HG03575 (cell line): ENCODE measurements around the gene A2ML1.
"Not testable (repeated sequence)": the region's sequence is repeated elsewhere in the genome, so short reads cannot be mapped to it uniquely, and the experiment has no call there.

Source experiments
- ATAC-seq: cut with Tn5 transposase; IDR thresholded peaks from one replicate; pipeline ENCODE4 v1.9.1; 2021; ENCODE audit not compliant: unreplicated experiment, insufficient number of reproducible peaks, low FRiP score; ENCODE audit errors: extremely low read depth

The A2ML1 gene

DNA sequence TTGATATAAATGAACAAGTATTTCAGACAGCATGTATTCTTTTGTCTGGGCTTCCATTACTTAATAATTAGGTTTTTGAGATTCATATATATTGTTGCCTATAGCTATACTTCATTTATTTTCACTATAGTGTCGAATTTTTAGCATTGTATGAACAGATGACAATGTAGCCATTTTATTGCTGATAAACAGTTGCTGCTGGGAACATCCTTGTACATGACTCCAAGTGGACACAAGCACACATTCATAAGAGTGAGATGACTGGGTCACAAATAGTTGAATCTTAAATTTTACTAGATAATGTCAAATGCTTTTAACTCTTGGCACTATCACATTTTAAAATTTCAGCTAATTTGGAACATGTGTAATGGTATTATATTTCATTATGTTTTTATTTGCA lies 72.6 kb downstream of the A2ML1 start:
- ATAC-seq, result no peak

DNA sequence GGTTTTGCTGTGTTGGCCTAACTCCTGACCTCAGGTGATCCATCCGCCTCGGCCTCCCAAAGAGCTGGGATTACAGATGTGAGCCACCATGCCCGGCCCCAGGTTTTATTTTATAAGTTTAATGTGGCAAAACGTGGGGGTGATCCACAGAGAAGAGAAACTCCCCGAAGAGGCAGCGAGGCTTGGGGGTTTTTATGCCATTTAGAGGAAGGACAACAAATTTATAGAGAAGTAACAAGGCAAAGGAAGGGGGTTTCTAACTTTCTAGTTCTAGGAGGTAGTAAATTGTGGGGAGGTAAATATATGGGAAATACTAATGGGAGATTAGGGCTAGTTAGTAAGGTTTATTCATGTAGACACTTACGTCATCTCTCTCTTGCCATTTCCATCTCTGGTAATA lies 74.7 kb downstream of the A2ML1 start:
- no peak for ATAC-seq

DNA sequence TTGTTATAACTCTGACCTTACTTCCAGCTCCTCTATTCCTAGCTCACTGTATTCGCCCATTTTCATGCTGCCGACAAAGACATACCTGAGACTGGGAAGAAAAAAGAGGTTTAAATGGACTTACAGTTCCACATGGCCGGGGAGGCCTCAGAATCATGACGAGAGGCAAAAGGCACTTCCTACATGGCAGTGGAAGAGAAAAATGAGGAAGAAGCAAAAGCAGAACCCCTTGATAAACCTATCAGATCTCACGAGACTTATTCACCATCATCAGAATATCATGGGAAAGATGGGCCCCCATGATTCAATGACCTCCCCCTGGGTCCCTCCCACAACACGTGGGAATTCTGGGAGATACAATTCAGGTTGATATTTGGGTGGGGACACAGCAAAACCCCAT lies 77.4 kb downstream of the A2ML1 start:
- no peak for ATAC-seq

DNA sequence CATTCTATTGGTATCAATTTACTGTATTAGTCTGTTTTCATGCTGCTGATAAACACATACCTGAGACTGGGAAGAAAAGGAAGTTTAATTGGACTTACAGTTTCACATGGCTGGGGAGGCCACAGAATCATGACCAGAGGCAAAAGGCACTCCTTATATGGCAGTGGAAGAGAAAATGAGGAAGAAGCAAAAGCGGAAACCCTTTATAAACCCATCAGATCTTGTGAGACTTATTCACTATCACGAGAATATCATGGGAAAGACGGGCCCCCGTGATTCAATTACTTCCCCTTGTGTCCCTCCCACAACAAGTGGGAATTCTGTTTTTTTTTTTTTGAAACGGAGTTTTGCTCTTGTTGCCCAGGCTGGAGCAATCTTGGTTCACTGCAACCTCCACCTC lies 80.3 kb downstream of the A2ML1 start:
- not testable (repeated sequence) for ATAC-seq

DNA sequence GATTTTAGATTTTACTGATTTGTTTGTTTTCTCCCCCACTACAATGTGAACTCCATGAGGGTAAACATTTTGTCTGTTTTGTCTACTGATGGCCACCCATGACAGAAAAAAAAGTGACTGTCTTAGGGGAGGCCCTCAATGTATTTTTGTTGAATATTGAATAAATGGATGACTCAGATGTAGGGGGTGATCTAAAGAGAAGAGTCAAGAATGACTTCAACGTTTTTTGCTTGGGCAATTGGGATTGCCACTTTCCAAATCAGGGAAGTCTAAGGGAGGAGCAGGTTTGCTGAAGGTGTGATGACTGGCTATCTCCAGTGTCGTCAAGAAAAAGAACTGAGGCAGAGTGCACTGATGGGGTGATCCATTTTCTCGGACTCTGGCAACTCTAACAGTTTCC lies 81.2 kb downstream of the A2ML1 start:
- no peak for ATAC-seq

DNA sequence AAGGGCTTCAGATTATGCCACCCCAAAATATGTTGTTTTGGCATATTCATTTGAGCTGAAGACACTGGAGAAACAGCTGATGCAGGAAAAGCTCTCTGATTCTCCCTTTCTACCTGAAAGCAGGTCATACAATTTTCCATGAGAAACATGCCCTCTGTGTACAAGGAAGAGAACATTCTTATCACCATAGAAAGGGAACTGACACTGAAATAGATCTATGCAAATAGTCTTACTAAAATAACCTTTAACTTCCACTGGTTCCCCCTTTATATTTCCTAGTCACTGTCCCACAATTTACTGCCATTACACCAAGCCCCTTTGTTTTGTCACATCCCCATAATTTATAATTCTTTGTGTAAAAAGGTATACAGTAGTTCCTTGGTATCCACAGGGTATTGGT lies 82.2 kb downstream of the A2ML1 start:
- no peak for ATAC-seq

DNA sequence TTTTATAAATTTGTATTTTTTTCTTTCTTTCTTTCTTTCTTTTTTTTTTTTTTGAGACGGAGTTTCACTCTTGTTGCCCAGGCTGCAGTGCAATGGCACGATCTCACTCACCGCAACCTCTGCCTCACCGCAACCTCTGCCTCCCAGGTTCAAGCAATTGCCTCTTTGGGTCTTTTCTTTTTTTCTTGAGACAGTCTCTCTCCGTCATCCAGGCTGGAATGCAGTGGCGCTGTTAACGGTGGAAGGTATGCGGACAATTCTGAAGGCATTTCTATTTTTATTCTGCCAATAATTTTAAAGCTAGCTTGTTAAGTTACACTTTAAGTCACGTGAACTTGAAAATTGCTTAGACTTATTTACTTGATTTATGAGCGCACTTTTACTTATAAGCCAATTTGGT lies 83.1 kb downstream of the A2ML1 start:
- ATAC-seq, result no peak

DNA sequence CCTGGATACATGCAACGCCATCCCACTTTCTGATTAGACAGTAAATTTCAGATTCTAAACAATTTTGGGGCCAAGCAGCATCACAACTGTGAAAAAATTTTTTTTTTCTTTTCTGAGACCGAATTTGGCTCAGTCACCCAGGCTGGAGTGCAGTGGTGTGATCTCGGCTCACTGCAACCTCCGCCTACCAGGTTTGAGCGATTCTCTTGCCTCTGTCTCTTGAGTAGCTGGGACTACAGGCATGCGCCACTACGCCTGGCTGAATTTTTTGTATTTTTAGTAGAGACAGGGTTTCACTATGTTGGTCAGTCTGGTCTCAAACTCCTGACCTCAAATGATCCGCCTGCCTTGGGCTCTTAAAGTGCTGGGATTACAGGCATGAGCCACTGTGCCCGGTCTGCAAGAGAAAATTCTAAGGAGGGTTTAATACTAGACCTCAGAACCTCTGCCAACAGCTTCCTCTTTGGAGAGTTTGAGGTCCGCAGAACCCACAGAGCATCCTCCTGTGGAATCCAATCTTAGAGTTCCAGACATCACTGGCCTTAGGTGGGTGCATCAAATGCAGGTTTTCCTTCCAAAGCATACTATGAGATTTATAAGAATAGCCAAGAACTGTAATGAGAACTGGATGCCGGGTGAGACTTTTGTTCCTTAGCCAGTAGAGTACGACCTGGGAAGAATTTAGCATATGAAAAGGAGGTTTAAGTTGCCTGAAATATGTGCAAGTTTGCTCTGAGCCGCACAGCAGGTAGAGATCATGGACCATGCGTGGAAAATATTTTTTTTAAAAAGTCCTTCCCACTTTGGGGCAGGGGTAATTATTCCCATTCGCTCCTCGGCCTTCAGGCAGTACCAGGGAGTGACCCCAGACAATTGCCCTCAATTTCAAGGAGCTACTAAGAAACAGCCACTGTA lies 84.1 kb downstream of the A2ML1 start:
- no peak for ATAC-seq

DNA sequence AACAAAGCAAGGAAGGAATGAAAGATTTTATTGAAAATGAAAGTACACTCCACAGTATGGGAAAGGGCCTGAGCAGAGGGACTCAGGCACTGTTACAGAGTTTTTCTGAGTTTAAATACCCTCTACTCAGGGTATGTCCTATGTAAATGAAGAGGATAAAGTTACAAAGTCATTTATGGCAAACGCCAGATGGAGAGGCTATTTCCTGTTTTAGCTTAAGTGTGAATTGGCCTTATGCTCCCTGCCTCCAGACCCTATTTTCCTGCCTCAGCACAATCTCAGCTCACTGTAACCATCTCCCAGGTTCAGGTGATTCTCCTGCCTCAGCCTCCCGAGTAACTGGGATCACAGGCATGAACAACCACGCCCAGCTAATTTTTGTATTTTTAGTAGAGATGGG lies 85.1 kb downstream of the A2ML1 start:
- ATAC-seq, result no peak

DNA sequence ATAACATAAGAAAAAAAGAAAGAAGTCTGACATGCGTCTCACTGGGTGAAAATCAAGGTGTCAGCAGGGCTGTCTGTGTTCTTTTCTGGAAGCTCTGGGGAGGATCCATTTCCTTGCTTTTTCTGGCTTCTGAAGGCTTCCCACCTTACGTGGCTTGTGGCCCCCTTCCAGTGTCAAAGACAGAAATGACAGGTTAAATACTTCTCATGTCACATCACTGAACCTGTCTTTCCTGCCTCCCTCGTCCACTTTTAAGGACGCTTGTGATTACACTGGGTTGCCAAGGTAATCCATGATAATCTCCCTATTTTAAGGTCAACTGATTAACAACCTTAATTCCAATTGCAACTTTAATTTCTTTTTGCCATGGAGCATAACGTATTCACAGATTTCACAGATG lies 87.3 kb downstream of the A2ML1 start:
- no peak for ATAC-seq

DNA sequence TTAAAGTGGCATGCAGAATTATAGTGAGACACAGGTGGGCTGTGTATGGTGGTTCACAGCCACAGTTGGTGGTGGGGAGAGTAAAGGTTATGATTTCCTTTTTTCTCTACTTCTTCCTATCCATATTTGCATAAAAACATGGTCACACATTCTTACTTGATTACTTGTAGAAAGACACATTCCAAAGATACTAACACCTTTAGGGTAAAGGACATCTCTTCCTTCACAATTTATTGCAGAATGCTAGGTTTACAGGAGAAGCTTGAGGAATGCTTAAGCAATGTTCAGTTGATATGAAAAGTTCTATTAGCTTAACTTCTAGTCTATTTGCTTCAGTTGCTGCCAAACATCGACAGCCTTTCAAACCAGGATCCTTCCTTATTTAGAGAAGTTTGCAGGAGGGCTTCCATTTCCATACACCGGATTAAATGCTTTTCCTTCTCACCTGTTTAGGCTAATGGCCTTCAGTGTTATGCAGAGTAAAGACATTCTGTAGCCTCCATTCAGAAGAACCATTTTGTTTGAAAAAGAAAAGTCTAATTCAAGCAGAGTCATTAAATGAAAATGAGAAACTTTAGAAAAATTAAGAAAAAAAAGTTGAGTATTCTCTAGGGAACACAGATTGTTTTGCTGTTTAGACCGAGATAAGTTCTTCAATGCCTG lies 89.3 kb downstream of the A2ML1 start:
- ATAC-seq, result no peak

DNA sequence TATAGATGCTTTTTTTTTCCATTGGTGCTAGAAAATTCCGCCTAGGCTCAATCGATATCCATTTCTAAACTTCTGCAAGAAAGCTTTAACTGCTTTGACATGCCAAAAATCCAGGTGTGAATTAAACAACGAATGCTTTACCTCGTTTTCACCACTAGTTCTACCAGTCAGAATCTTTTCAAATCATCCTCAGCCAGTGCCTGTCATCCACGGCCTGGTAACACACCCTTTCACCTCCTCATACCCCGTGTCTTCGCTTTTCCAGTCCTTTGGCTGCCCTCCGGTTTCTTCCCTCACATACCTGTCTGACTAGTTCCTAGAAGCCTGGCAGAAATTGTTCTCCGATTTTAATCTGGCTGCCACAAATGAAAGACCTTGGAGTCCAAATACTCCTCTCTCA lies 90.5 kb downstream of the A2ML1 start:
- ATAC-seq, result no peak

DNA sequence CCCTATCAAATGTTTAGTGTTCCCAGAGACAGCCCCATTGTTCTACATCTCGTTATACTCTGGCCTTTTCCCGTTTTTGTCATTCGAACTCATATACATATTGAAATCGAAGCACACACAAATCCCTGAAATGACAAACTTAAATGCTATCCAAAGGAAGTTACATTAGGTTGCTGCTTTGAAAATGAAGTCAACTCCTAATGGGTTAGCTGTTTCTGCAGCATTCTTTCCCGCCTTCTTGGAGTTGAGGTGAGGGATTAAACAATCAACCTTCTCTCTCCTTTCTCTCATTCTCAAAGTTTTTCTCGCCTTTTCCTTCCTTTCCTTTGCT lies 91.2 kb downstream of the A2ML1 start:
- ATAC-seq, result no peak

DNA sequence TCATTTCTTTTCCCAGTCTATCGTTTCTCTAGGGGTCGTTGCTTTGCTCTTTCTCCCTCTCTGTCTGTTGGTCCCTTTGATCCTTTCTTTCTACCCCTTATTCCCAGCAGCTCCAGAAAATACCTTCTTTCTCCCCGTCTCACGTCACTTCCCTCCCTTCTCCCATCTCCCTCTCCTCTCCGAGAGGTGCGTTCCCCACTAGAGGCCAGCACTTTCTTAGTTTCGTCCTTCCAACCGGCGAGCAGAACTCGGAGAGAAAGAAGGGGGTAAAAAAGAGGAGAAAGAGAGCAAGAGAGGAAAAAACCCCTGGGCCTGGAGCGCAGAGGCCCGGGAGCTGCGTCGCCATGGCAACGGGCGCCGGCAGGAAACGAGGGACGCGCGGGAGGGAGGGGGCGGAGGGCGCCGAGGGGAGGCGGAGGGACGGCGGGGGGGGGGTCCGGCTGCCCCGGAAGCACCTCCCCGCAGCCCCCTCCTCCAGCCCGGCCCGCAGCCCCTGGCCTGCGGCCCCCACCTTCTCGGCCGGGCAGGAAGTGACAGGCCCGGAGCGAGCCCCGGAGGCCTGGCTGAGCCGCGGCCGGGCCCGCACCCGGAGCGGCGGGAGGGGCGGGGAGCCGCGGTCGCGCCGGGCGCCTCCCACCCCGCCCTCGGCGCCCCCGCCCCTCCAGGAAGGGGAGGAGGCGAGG lies 91.8 kb downstream of the A2ML1 start, which contains the start of gene PHC1:
PHC1 (plus strand) TSS at position 477 of the 683 bp plus-strand sequence. CDS start 3,169 bp downstream, outside the sequence.
- ATAC-seq, result not testable (repeated sequence)

DNA sequence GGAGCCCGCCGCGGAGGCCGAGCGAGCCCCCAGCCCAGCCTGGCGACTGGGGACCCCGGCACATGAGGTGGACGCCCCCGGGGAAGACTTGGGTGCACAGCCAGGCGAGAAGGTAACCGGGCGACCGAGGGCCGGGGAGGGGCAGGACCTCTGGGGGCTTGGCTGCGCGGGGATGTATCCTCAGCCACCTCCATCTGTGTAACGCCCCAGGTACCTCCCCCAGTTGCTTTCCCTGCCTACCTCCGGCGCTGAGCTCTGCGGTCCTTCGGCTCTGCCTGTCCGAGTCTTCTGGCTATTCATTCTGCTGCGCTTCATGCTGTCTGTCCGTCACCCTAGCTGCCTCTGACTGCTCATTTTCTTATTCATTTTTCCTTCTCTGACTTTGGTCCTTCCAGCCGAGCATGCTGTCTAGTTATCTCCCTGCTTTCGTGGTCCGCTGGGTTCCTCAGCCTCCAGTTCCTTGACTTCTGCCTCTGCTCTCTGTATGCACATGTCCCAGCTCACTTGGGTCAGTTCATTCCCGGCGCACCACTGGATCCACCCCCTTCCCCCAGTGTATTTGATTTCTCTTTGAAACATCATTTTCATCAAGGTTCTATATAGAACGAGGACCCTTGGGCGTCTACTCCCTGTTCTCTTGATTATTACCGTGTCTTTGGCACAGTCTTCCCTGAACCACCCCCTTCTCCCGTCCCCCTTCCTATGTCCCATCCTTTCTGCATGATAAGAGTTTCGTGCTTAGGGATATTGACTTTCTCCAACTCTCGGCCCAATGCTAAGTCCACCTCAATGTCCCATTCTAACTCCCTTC lies 92.5 kb downstream of the A2ML1 start:
- ATAC-seq, result no peak

DNA sequence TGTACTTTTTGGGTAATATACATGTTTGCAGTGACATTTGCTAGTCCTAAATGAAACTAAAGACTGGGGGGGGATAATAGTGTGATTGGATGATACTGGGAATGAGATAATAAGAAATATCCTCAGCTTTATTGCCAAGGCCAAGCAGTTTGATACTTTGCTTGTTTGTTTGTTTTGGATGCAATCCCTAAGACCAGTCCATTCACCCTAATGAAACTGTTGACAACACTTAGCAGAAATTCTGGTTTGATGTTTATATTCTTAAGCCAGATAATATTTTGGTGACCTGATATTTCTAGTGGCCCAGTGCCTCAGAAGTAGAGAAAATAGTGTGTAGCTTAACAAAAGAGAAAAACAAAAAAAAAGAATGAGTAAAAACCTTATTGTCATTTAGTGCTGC lies 93.7 kb downstream of the A2ML1 start:
- no peak for ATAC-seq

DNA sequence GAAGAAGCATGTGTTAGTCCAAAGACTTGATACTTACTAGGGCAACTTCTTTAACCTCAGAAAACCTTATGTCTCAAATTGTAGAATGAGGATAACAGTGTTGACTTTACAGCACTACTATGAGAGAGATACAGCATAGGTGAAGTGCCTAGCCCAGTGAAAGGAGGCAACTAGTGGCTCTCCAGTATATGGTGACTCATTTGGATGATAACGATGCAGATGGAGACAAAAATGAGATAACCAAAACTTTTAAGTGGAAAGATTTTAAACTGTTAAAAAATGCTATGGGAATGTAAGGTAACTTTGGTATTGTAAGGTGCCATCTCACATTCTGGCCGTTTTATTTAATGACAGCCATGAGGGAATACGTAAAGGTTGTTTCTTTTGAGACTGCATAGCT lies 94.6 kb downstream of the A2ML1 start:
- ATAC-seq, result no peak

DNA sequence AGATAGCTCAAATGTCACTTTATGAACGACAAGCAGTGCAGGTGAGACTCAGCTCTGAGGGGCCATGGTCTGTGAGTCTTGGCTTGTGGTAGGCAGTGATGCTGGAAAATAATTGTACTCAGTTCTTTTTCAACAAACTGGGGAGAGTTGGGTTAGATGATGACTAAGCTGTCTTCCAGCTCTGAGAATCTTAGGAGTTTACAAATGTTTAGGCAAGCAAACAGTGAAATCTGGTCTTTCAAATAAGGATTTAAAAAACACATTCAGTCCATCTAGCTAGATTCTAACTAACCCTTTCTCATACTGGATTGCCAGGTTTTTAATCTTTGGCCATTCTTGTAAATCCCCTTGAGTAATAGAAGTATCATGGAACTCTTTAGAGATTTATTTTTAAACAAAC lies 95.3 kb downstream of the A2ML1 start:
- ATAC-seq, result no peak

DNA sequence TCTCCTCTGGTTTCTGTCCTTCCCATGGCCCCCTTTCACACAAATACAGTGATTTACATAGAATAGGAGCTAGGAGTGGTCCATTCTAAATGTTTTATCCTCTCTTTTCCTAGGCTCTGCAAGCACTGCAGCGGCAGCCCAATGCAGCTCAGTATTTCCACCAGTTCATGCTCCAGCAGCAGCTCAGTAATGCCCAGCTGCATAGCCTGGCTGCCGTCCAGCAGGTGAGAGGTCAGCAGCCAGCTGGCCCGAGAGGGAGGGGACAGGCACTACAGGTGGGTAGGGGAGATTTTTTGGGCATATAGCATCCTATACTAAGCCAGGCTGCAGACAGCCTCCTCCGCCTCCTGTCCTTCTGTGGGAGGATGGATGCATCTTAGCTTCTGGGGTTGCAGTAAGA lies 97.2 kb downstream of the A2ML1 start:
- not testable (repeated sequence) for ATAC-seq
